GM19240 (cell line): ENCODE results near the gene TRAPPC1.

Source experiments
- DNase-seq: peaks from one replicate; pipeline ENCODE4 v3.0.0; 2011; ENCODE audit warnings: low spot score; ENCODE audit not compliant: insufficient read length

The TRAPPC1 gene

GRCh38 chr17:7881276-7882054 lies 50.3 kb downstream of the TRAPPC1 start:
- no peak for DNase-seq
